Body of pancreas (tissue), 4 donors: ENCODE measurements around the gene SLC25A21. TPM values are rescaled to one million over a fixed set of nuclear protein-coding genes. Genes with fewer than 3 reads are reported as not detected.

Experiments
- ATAC-seq: fragments of 150-250 bp; one replicate; pipeline ENCODE4 v1.9.1; 2016
- DNase-seq, 4 donors: peaks; one replicate each; pipeline ENCODE4 v3.0.0-alpha.2; 2019
- H3K27ac ChIP-seq, 4 donors: fragments of 200-600 bp; sonication (generic); 1 replicate in 3 of 4; 2 replicates in 1 of 4; pipeline versions ENCODE4 v1.5.1 to v1.6.1; 2016 to 2019; ENCODE audit warnings: mild to moderate bottlenecking in 1 of 4, mixed read lengths in 1 of 4, moderate library complexity in 1 of 4
- H3K27me3 ChIP-seq, 2 donors: fragments of 200-600 bp; sonication (generic); one replicate each; pipeline ENCODE4 v1.6.0; 2016; ENCODE audit warnings: mild to moderate bottlenecking in 1 of 2
- H3K36me3 ChIP-seq, 2 donors: fragments of 200-600 bp; sonication (generic); replicated peaks in 1 of 2; 2 replicates each; pipeline ENCODE4 v1.5.1; 2016; ENCODE audit warnings: low read depth in 2 of 2; ENCODE audit not compliant: insufficient read depth in 1 of 2
- H3K4me1 ChIP-seq: fragments of 200-600 bp; sonication (generic); one replicate; pipeline ENCODE4 v1.6.0; 2016
- H3K4me3 ChIP-seq, 2 donors: fragments of 200-600 bp; sonication (generic); 1 replicate in 1 of 2; 2 replicates in 1 of 2; pipeline ENCODE4 v1.5.1; 2016 to 2019
- H3K9me3 ChIP-seq, 3 donors: fragments of 200-600 bp; sonication (generic); 1 replicate in 2 of 3; 2 replicates in 1 of 3; pipeline ENCODE4 v1.5.1; 2016
- CTCF ChIP-seq, 7 experiments: fragments of 450-650 bp in 4 of 7; fragments of 200-600 bp in 3 of 7; sonication (generic) in 3 of 7; IDR thresholded peaks; one replicate each; pipeline ENCODE4 v1.5.1; 2016 to 2019; ENCODE audit warnings: antibody characterized with exemption in 7 of 7
- POLR2A ChIP-seq, 3 donors: fragments of 450-650 bp; IDR thresholded peaks; one replicate each; pipeline ENCODE4 v1.6.1; 2016; ENCODE audit warnings: antibody characterized with exemption in 3 of 3, mild to moderate bottlenecking in 2 of 3
- WGBS, 2 donors: methylation state at CpG; one replicate each; pipeline ENCODE4 v1.1.5; 2017; 5-methylcytosine and 5-hydroxymethylcytosine counted together
- intact Hi-C: fragments of 100-400 bp; cut with DNase I; formaldehyde crosslinking; loops from one replicate; pipeline ENCODE4 v1.15.1; 2023
- total RNA-seq, 2 donors: library from RNA; depleted of rRNA; stranded (reverse); fragments of >200 nt; gene quantifications; one replicate each; pipeline ENCODE4 v1.1.0, GENCODE V29; 2016

SLC25A21 gene
- total RNA-seq, 2 donors from 2014 or later = not detected

DNA sequence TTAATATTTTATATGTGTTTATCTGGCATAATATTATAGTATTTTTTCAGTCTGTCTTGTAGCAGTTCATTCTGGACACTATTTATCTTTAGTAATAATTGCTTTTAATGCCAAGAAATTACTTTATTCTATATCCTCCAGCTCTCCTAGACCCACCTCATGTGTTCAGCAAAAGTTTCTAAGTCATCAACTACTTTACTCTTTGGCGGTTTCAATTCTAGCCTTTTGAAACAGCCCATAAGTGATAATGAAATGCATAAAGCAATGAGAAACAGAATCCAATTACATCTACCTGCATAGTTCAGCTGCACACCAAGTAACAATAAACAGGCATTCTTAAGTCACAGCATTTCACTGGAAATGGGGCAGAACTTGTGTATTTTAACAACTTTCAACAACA is 225.5 kb downstream of the SLC25A21 start:
- Histone ChIP-seq H3K27ac (no peak overlapping the region), H3K36me3 (no peaks in the 10 kb centered on the region), H3K27me3 (no peaks in the 10 kb centered on the region), H3K9me3 (no peaks in the 10 kb centered on the region), H3K4me3 (no peak overlapping the region), H3K4me1 (no peaks in the 10 kb centered on the region)
- no peak for ATAC-seq
- no peak for TF ChIP-seq POLR2A (IDR thresholded peaks at IDR 0.05)
- TF ChIP-seq CTCF (IDR thresholded peaks at IDR 0.05) = no peak
- WGBS, 2 donors = 86 to 94% methylated on average over 1 of the region's 1 CpG
- no peak for DNase-seq
- intact Hi-C loops = no loop called here

DNA sequence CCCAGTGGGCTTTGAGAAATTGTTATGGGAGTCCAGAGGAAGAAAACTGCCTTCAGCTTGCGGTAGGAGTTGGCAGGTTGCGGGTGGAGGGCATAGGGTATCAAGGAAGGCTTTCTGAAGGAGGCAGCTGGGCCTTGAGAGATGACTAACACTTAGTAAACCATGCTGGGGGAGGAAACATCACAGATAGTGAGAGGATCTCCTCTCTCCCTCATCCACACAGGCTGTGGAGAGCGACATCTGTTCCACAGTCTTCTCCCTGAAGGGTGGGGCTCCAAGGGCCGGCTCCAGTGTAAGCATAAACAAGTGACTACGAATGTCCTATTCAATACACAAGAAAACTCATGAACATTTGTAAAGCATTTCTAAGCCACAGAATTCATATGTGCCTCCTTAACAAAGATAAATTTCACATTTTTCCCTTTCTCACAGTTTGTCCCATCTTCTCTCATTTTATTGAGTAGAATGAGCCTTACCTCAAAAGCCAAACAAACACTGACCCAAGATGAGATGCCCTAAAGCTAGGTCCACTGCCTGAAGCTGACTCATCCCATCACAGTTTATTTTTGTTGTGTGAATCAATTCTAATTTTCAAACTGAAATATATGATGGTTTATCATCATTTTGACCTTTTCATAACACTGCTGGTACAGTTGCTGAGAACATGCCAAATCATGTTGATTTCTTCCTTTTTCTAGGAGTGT is 227.9 kb downstream of the SLC25A21 start:
- TF ChIP-seq CTCF (IDR thresholded peaks at IDR 0.05) (no peak), POLR2A (IDR thresholded peaks at IDR 0.05) (no peak)
- Histone ChIP-seq H3K4me3 (no peak overlapping the region), H3K27ac (no peak overlapping the region), H3K27me3 (no peaks in the 10 kb centered on the region), H3K4me1 (no peaks in the 10 kb centered on the region), H3K36me3 (no peaks in the 10 kb centered on the region), H3K9me3 (no peaks in the 10 kb centered on the region)
- ATAC-seq (no peak), DNase-seq (no peak)
- intact Hi-C loops = no loop called here
- 78 to 86% methylated on average over 5 of the region's 5 CpGs for WGBS, 2 donors

GRCh38 chr14:36942522-36943245 is 229.7 kb downstream of the SLC25A21 start:
- intact Hi-C loops = no loop called here
- ATAC-seq (no peak), DNase-seq (no peak)
- Histone ChIP-seq H3K4me1 (no peaks in the 10 kb centered on the region), H3K36me3 (no peaks in the 10 kb centered on the region), H3K4me3 (no peak overlapping the region), H3K9me3 (no peaks in the 10 kb centered on the region), H3K27ac (no peak overlapping the region), H3K27me3 (no peaks in the 10 kb centered on the region)
- TF ChIP-seq CTCF (IDR thresholded peaks at IDR 0.05) (no peak), POLR2A (IDR thresholded peaks at IDR 0.05) (no peak)
- 57 to 58% methylated on average over 4 of the region's 4 CpGs for WGBS, 2 donors

DNA sequence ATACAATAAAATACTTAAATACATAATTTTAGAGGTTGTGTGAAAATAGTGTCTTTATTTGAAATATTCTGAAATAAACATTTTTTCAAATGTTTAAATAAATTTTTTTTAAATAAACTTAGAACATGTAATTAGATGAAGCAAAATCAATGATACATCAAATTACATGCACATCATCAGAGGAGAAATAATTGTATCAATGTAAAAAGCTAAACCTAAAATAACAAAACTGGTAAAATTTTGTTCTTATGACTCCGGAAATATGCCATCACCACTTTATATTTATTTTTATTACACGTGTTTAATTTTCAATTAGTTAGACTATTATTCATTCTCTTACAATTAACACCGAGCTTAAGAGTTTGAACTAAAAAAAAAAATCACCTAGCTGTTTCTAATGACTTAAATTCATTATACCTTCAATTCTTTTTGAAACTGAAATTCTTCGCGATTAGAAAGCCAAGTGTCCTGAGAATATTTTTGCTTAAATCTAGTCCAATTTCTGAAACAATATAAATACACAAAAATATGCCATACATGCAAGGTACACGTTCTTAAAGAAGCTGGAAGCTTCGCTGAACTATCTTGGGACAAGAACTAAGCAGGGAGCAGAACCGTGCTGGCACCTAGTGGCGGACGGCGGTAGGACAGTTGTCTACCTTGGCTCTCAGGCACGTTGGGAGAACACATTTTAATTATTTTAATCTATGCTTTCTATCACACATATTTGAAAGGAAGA is 230.5 kb downstream of the SLC25A21 start:
- H3K9me3 ChIP-seq = no peaks in the 10 kb centered on the region
- no peak overlapping the region for H3K27ac ChIP-seq
- ATAC-seq (peak; percentile 84), DNase-seq (peak; percentile 67 to 80 (median 74))
- H3K27me3 ChIP-seq = no peaks in the 10 kb centered on the region
- intact Hi-C loops = no loop called here
- no peaks in the 10 kb centered on the region for H3K4me1 ChIP-seq
- H3K4me3 ChIP-seq = no peak overlapping the region
- TF ChIP-seq CTCF (IDR thresholded peaks at IDR 0.05) (peak; percentile 73 to 98 (median 83)), POLR2A (IDR thresholded peaks at IDR 0.05) (no peak)
- WGBS, 2 donors = 5 to 6% methylated on average over 12 of the region's 12 CpGs
- no peaks in the 10 kb centered on the region for H3K36me3 ChIP-seq
